VCaP (cell line): ENCODE data around the gene SLX9.
A peak's percentile ranks its signal among the peaks of the same experiment; 100 is the strongest.

Source experiments
- H3K27ac ChIP-seq: fragments of 450-650 bp; 2 replicates; pipeline ENCODE4 v1.5.1; 2017
- TF ChIP-seq, protein P1 (sequence below): fragments of 450-650 bp; conservative IDR thresholded peaks from 2 replicates; pipeline ENCODE4 v1.5.1; 2017; ENCODE audit warnings: mild to moderate bottlenecking, moderate library complexity

SLX9 gene

DNA sequence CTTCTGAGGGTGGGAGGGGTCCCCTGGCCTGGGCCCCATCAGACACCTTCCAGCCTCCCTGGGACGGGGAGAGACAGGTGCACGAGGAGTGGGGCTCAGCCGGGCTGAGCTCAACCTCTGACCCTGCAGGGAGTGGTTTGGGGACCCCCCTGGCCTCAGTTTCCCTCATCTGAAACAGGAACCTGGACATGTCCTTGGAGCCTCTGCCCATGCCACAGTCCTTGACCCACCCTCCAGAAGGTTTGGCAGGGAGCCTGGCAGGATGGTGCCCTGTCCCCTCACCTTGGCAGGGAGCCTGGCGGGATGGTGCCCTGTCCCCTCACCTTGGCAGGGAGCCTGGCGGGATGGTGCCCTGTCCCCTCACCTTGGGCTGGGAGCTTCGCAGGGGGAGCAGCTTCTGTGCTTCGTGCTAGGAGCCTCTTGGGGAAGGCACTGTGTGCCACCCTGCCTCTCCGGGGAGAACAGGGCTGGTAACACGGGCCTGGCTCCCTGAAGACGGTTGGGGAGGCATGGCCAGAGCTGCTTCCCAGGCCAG is 58.3 kb downstream of the SLX9 start:
- TF ChIP-seq, protein P1, sequence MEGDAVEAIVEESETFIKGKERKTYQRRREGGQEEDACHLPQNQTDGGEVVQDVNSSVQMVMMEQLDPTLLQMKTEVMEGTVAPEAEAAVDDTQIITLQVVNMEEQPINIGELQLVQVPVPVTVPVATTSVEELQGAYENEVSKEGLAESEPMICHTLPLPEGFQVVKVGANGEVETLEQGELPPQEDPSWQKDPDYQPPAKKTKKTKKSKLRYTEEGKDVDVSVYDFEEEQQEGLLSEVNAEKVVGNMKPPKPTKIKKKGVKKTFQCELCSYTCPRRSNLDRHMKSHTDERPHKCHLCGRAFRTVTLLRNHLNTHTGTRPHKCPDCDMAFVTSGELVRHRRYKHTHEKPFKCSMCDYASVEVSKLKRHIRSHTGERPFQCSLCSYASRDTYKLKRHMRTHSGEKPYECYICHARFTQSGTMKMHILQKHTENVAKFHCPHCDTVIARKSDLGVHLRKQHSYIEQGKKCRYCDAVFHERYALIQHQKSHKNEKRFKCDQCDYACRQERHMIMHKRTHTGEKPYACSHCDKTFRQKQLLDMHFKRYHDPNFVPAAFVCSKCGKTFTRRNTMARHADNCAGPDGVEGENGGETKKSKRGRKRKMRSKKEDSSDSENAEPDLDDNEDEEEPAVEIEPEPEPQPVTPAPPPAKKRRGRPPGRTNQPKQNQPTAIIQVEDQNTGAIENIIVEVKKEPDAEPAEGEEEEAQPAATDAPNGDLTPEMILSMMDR: no peak
- H3K27ac ChIP-seq: no peak overlapping the region

- TF ChIP-seq, protein P1: no peak
- H3K27ac ChIP-seq: no peak overlapping the region
Observed at GRCh38 chr21:44998621-44999427, 59.0 kb downstream of the SLX9 start.

DNA sequence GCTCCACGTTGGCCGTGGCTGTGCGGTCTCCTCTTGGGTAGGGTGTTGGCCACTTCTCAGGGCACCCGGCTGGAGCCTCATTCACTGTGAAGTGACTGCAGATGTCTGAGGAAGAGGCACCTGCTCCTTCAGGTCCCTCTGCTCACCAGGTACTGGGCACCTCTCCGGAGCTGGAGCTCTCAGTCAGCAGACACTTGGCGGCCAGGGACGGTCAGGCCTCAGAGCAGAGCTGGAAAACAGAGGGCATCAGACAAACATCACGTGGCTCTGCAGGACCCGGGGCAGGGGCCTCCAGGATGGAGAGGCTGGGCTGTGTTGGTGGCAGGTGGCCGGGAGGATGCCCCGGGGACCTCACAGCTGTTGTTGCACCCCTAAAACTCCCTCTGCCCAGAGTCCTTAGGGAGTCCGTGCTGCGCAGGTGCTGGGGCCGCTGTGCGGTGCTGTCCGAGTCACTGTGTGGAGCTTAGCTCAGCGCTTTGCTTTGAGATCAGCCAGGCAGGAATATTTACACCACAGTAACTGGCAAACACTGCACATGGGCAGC is 59.7 kb downstream of the SLX9 start:
- TF ChIP-seq, protein P1: no peak
- no peak overlapping the region for H3K27ac ChIP-seq

- H3K27ac ChIP-seq: peak overlapping the region; percentile 9; the same call in 1 of the 2 replicates
- TF ChIP-seq, protein P1: no peak
Observed at GRCh38 chr21:44999972-45000636, 60.3 kb downstream of the SLX9 start.

DNA sequence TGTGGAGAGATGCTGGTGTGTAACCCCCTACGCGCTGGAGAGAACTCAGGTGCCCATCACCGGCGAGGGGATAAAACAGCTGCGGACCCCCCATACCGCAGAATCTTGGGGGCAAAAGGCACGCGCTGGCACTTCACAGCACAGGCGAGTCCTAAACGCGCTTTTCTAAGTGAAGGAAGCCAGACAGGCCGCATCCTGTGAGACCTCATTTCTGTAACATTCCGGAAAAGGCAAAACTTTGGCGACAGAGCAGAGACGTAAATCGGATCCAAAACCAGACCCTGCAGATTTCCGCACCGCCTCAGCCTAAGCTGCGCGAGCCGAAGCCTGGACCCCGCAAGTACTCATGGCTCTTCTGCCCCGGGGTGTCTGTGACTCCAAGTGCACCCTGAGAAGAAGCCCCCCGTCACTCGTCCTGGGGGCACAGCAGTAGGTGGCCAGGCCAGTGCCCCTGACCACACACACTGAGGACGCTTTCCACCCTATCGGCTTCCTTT is 60.9 kb downstream of the SLX9 start:
- TF ChIP-seq, protein P1: no peak
- peak overlapping the region; percentile 9; the same call in 1 of the 2 replicates for H3K27ac ChIP-seq

DNA sequence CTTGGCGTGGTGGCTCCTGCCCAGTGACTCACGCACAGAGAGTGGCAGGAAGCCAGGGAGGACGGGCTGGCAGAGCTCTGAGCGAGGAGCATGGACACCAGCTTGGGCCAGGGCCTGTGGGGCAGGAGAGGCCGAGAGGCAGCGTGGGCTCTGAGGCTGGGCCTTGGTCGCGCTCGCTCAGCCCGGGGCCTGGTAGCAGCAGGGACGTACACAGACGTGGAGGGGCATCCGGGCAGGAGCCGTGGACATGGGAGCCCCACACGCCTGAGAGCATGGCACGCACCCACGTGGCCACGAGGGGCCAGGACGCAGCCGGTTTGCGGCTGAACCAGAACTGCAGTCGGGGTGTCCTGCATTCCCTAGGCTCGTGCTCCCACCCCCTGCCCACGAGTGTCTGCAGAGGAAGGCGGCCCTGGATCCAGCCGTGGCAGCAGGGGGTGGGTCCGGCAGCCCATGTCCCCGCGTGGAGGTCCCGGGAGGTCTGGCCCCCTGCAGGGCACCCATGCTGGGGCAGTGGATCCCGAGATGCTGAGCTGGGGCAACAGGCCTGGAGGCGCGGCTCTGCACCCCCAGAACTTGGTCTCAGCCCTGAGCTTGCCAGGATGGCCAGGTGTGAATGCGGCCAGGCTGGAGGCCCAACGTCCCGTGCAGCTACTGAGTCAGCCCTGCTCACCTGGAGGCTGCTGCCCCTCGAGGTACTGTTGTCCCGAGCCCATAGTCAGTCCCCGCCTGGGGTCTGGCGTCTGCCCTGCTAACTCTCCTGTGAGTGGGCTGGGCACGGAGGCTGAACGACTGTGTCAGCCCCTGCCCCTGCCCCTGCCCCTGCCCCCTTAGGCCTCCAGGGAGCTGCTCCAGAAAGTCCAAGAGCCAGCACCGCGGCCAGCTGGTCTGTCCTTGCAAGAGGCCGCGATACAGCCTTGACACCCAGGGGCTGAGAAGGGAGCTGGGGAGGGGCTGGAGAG is 61.6 kb downstream of the SLX9 start:
- no peak overlapping the region for H3K27ac ChIP-seq

More for the DNA sequence above, 61.6 kb downstream of the SLX9 start:
- TF ChIP-seq, protein P1: no peak
